ENCODE data around the gene PDGFD.

The PDGFD gene

GRCh38 chr11:103994518-103994917 is 169.4 kb downstream of the PDGFD start:
- Histone ChIP-seq H3K27ac (ENCODE audit: insufficient read depth in 1 of 2, low read depth in 1 of 2, low read length in 2 of 2, poor library complexity in 1 of 2, severe bottlenecking in 2 of 2) (no peak overlapping the region), H3K9me3 (ENCODE audit: control extremely low read depth in 1 of 5, control insufficient read depth in 4 of 5, insufficient read depth in 2 of 5, low read depth in 1 of 5, low read length in 4 of 5) (no peaks in the 10 kb centered on the region), H3K27me3 (replicated peaks in 2 of 5; ENCODE audit: control insufficient read depth in 4 of 5, insufficient read depth in 5 of 5, low read length in 4 of 5) (no peaks in the 10 kb centered on the region), H3K36me3 (ENCODE audit: control insufficient read depth in 4 of 4, insufficient read depth in 4 of 4, low read length in 3 of 4) (peaks cover 0 to 2% (median 0%) of the 10 kb centered on the region in 4 experiments), H3K4me3 (ENCODE audit: control insufficient read depth in 1 of 7, extremely low read depth in 1 of 7, insufficient read depth in 4 of 7, low read depth in 2 of 7, low read length in 6 of 7) (no peak overlapping the region), H3K4me1 (ENCODE audit: control extremely low read depth in 1 of 4, control insufficient read depth in 4 of 4, insufficient read depth in 4 of 4, low read length in 3 of 4) (no peaks in the 10 kb centered on the region)
- CTCF ChIA-PET = interaction anchor here (0.6 kb wide), 1 partner anchor 16 kb away, joined by 3 read pairs; no protein-coding TSS in a partner anchor
- WGBS (ENCODE audit: insufficient coverage) = 100% methylated on average over 1 of the region's 2 CpGs
- DNase-seq = no peak
- POLR2A ChIA-PET = no interaction called here

- H3K4me3 ChIP-seq (ENCODE audit: control insufficient read depth in 1 of 7, extremely low read depth in 1 of 7, insufficient read depth in 4 of 7, low read depth in 2 of 7, low read length in 6 of 7) = no peak overlapping the region
- CTCF ChIA-PET = no interaction called here
- WGBS (ENCODE audit: insufficient coverage) = no CpG with 5 or more reads among the region's 1 CpG
- peaks cover 0 to 2% (median 0%) of the 10 kb centered on the region in 4 experiments for H3K36me3 ChIP-seq (ENCODE audit: control insufficient read depth in 4 of 4, insufficient read depth in 4 of 4, low read length in 3 of 4)
- no peaks in the 10 kb centered on the region for H3K9me3 ChIP-seq (ENCODE audit: control extremely low read depth in 1 of 5, control insufficient read depth in 4 of 5, insufficient read depth in 2 of 5, low read depth in 1 of 5, low read length in 4 of 5)
- H3K27ac ChIP-seq (ENCODE audit: insufficient read depth in 1 of 2, low read depth in 1 of 2, low read length in 2 of 2, poor library complexity in 1 of 2, severe bottlenecking in 2 of 2) = no peak overlapping the region
- no peaks in the 10 kb centered on the region for H3K4me1 ChIP-seq (ENCODE audit: control extremely low read depth in 1 of 4, control insufficient read depth in 4 of 4, insufficient read depth in 4 of 4, low read length in 3 of 4)
- H3K27me3 ChIP-seq (replicated peaks in 2 of 5; ENCODE audit: control insufficient read depth in 4 of 5, insufficient read depth in 5 of 5, low read length in 4 of 5) = no peaks in the 10 kb centered on the region
- POLR2A ChIA-PET = no interaction called here
- DNase-seq = no peak
These were observed 169.9 kb downstream of the PDGFD start for GRCh38 chr11:103994094-103994493.

- ChIA-PET POLR2A (no interaction called here), CTCF (no interaction called here)
- Histone ChIP-seq H3K9me3 (ENCODE audit: control extremely low read depth in 1 of 5, control insufficient read depth in 4 of 5, insufficient read depth in 2 of 5, low read depth in 1 of 5, low read length in 4 of 5) (no peaks in the 10 kb centered on the region), H3K27me3 (replicated peaks in 2 of 5; ENCODE audit: control insufficient read depth in 4 of 5, insufficient read depth in 5 of 5, low read length in 4 of 5) (no peaks in the 10 kb centered on the region), H3K27ac (ENCODE audit: insufficient read depth in 1 of 2, low read depth in 1 of 2, low read length in 2 of 2, poor library complexity in 1 of 2, severe bottlenecking in 2 of 2) (no peak overlapping the region), H3K4me1 (ENCODE audit: control extremely low read depth in 1 of 4, control insufficient read depth in 4 of 4, insufficient read depth in 4 of 4, low read length in 3 of 4) (no peaks in the 10 kb centered on the region), H3K4me3 (ENCODE audit: control insufficient read depth in 1 of 7, extremely low read depth in 1 of 7, insufficient read depth in 4 of 7, low read depth in 2 of 7, low read length in 6 of 7) (no peak overlapping the region), H3K36me3 (ENCODE audit: control insufficient read depth in 4 of 4, insufficient read depth in 4 of 4, low read length in 3 of 4) (peaks cover 0 to 2% (median 0%) of the 10 kb centered on the region in 4 experiments)
- no peak for DNase-seq
These were observed 170.4 kb downstream of the PDGFD start for GRCh38 chr11:103993507-103993906.

- no peak overlapping the region for H3K27ac ChIP-seq (ENCODE audit: insufficient read depth in 1 of 2, low read depth in 1 of 2, low read length in 2 of 2, poor library complexity in 1 of 2, severe bottlenecking in 2 of 2)
- 100% methylated on average over 2 of the region's 4 CpGs for WGBS (ENCODE audit: insufficient coverage)
- peaks cover 0 to 3% (median 0%) of the 10 kb centered on the region in 5 experiments for H3K9me3 ChIP-seq (ENCODE audit: control extremely low read depth in 1 of 5, control insufficient read depth in 4 of 5, insufficient read depth in 2 of 5, low read depth in 1 of 5, low read length in 4 of 5)
- H3K27me3 ChIP-seq (replicated peaks in 2 of 5; ENCODE audit: control insufficient read depth in 4 of 5, insufficient read depth in 5 of 5, low read length in 4 of 5) = no peaks in the 10 kb centered on the region
- ChIA-PET POLR2A (no interaction called here), CTCF (no interaction called here)
- H3K4me3 ChIP-seq (ENCODE audit: control insufficient read depth in 1 of 7, extremely low read depth in 1 of 7, insufficient read depth in 4 of 7, low read depth in 2 of 7, low read length in 6 of 7) = no peak overlapping the region
- peaks cover 0 to 6% (median 3%) of the 10 kb centered on the region in 4 experiments for H3K36me3 ChIP-seq (ENCODE audit: control insufficient read depth in 4 of 4, insufficient read depth in 4 of 4, low read length in 3 of 4)
- DNase-seq = no peak
- no peaks in the 10 kb centered on the region for H3K4me1 ChIP-seq (ENCODE audit: control extremely low read depth in 1 of 4, control insufficient read depth in 4 of 4, insufficient read depth in 4 of 4, low read length in 3 of 4)
These were observed 175.4 kb downstream of the PDGFD start for GRCh38 chr11:103988595-103988969.

- ChIA-PET CTCF (interaction anchor here (1.1 kb wide), 1 partner anchor 10 kb away, joined by 3 read pairs; no protein-coding TSS in a partner anchor), POLR2A (no interaction called here)
- DNase-seq = no peak
- peaks cover 0 to 6% (median 3%) of the 10 kb centered on the region in 4 experiments for H3K36me3 ChIP-seq (ENCODE audit: control insufficient read depth in 4 of 4, insufficient read depth in 4 of 4, low read length in 3 of 4)
- 98% methylated on average over 7 of the region's 9 CpGs for WGBS (ENCODE audit: insufficient coverage)
- no peak overlapping the region for H3K27ac ChIP-seq (ENCODE audit: insufficient read depth in 1 of 2, low read depth in 1 of 2, low read length in 2 of 2, poor library complexity in 1 of 2, severe bottlenecking in 2 of 2)
- no peaks in the 10 kb centered on the region for H3K27me3 ChIP-seq (replicated peaks in 2 of 5; ENCODE audit: control insufficient read depth in 4 of 5, insufficient read depth in 5 of 5, low read length in 4 of 5)
- H3K9me3 ChIP-seq (ENCODE audit: control extremely low read depth in 1 of 5, control insufficient read depth in 4 of 5, insufficient read depth in 2 of 5, low read depth in 1 of 5, low read length in 4 of 5) = peaks cover 0 to 3% (median 0%) of the 10 kb centered on the region in 5 experiments
- no peaks in the 10 kb centered on the region for H3K4me1 ChIP-seq (ENCODE audit: control extremely low read depth in 1 of 4, control insufficient read depth in 4 of 4, insufficient read depth in 4 of 4, low read length in 3 of 4)
- no peak overlapping the region for H3K4me3 ChIP-seq (ENCODE audit: control insufficient read depth in 1 of 7, extremely low read depth in 1 of 7, insufficient read depth in 4 of 7, low read depth in 2 of 7, low read length in 6 of 7)
These were observed 176.0 kb downstream of the PDGFD start for GRCh38 chr11:103987629-103988594.

- no peak overlapping the region for H3K27ac ChIP-seq (ENCODE audit: insufficient read depth in 1 of 2, low read depth in 1 of 2, low read length in 2 of 2, poor library complexity in 1 of 2, severe bottlenecking in 2 of 2)
- H3K36me3 ChIP-seq (ENCODE audit: control insufficient read depth in 4 of 4, insufficient read depth in 4 of 4, low read length in 3 of 4) = peaks cover 0 to 6% (median 3%) of the 10 kb centered on the region in 4 experiments
- H3K27me3 ChIP-seq (replicated peaks in 2 of 5; ENCODE audit: control insufficient read depth in 4 of 5, insufficient read depth in 5 of 5, low read length in 4 of 5) = no peaks in the 10 kb centered on the region
- WGBS (ENCODE audit: insufficient coverage) = 80% methylated on average over 1 of the region's 1 CpG
- peaks cover 0 to 3% (median 0%) of the 10 kb centered on the region in 5 experiments for H3K9me3 ChIP-seq (ENCODE audit: control extremely low read depth in 1 of 5, control insufficient read depth in 4 of 5, insufficient read depth in 2 of 5, low read depth in 1 of 5, low read length in 4 of 5)
- POLR2A ChIA-PET = no interaction called here
- DNase-seq = peak in 1 of 3 donors; percentile 5
- H3K4me3 ChIP-seq (ENCODE audit: control insufficient read depth in 1 of 7, extremely low read depth in 1 of 7, insufficient read depth in 4 of 7, low read depth in 2 of 7, low read length in 6 of 7) = no peak overlapping the region
- H3K4me1 ChIP-seq (ENCODE audit: control extremely low read depth in 1 of 4, control insufficient read depth in 4 of 4, insufficient read depth in 4 of 4, low read length in 3 of 4) = no peaks in the 10 kb centered on the region
- CTCF ChIA-PET = no interaction called here
These were observed 178.9 kb downstream of the PDGFD start for GRCh38 chr11:103985041-103985440.

GRCh38 chr11:103980108-103980507 is 183.8 kb downstream of the PDGFD start:
- Histone ChIP-seq H3K27me3 (replicated peaks in 2 of 5; ENCODE audit: control insufficient read depth in 4 of 5, insufficient read depth in 5 of 5, low read length in 4 of 5) (no peaks in the 10 kb centered on the region), H3K9me3 (ENCODE audit: control extremely low read depth in 1 of 5, control insufficient read depth in 4 of 5, insufficient read depth in 2 of 5, low read depth in 1 of 5, low read length in 4 of 5) (peaks cover 0 to 3% (median 0%) of the 10 kb centered on the region in 5 experiments), H3K27ac (ENCODE audit: insufficient read depth in 1 of 2, low read depth in 1 of 2, low read length in 2 of 2, poor library complexity in 1 of 2, severe bottlenecking in 2 of 2) (no peak overlapping the region), H3K36me3 (ENCODE audit: control insufficient read depth in 4 of 4, insufficient read depth in 4 of 4, low read length in 3 of 4) (peaks cover 0 to 1% (median 0%) of the 10 kb centered on the region in 4 experiments), H3K4me1 (ENCODE audit: control extremely low read depth in 1 of 4, control insufficient read depth in 4 of 4, insufficient read depth in 4 of 4, low read length in 3 of 4) (no peaks in the 10 kb centered on the region), H3K4me3 (ENCODE audit: control insufficient read depth in 1 of 7, extremely low read depth in 1 of 7, insufficient read depth in 4 of 7, low read depth in 2 of 7, low read length in 6 of 7) (no peak overlapping the region)
- no peak for DNase-seq
- 100% methylated on average over 1 of the region's 1 CpG for WGBS (ENCODE audit: insufficient coverage)
- ChIA-PET CTCF (no interaction called here), POLR2A (no interaction called here)

Measured in common myeloid progenitor, CD34-positive (primary cell).